Stimulated activated CD8-positive, alpha-beta memory T cell treated with anti-CD3 and anti-CD28 coated beads, Interleukin-7, amount 100 ng/mL, for 1 hour (primary cell): ENCODE measurements around the gene BORCS5.

Experiments used
- DNase-seq, 2 donors: peaks; one replicate each; pipeline ENCODE4 v3.0.0-alpha.2; 2020; ENCODE audit warnings: low read depth in 2 of 2

The BORCS5 gene

GRCh38 chr12:12353276-12353675 is 3.6 kb upstream of the BORCS5 start:
- DNase-seq = no peak

- no peak for DNase-seq
Measured at GRCh38 chr12:12353807-12354206, 3.1 kb upstream of the BORCS5 start.

- DNase-seq = no peak
Measured at GRCh38 chr12:12356467-12356895, 397 bp upstream of the BORCS5 start.

GRCh38 chr12:12357719-12358461 is 1.0 kb downstream of the BORCS5 start:
- DNase-seq = no peak

- no peak for DNase-seq
Measured at GRCh38 chr12:12358528-12358927, 1.6 kb downstream of the BORCS5 start.

GRCh38 chr12:12364787-12365445 is 8.0 kb downstream of the BORCS5 start:
- DNase-seq = no peak

GRCh38 chr12:12365446-12365802 is 8.5 kb downstream of the BORCS5 start:
- DNase-seq = no peak

- no peak for DNase-seq
Measured at GRCh38 chr12:12365931-12366431, 9.1 kb downstream of the BORCS5 start.

- DNase-seq = no peak
Measured at GRCh38 chr12:12366701-12367481, 10.0 kb downstream of the BORCS5 start.

- DNase-seq = no peak
Measured at GRCh38 chr12:12367482-12367998, 10.7 kb downstream of the BORCS5 start.

- DNase-seq = no peak
Measured at GRCh38 chr12:12372946-12373722, 16.3 kb downstream of the BORCS5 start.

GRCh38 chr12:12376646-12377448 is 20.0 kb downstream of the BORCS5 start:
- DNase-seq = no peak

- no peak for DNase-seq
Measured at GRCh38 chr12:12378616-12379015, 21.7 kb downstream of the BORCS5 start.

GRCh38 chr12:12379831-12380730 is 23.2 kb downstream of the BORCS5 start:
- no peak for DNase-seq

GRCh38 chr12:12380949-12381593 is 24.2 kb downstream of the BORCS5 start:
- DNase-seq = no peak

- DNase-seq = no peak
Measured at GRCh38 chr12:12381982-12382381, 25.1 kb downstream of the BORCS5 start.

- peak in 1 of 2 donors; percentile 27 for DNase-seq
Measured at GRCh38 chr12:12384571-12385340, 27.9 kb downstream of the BORCS5 start.

- no peak for DNase-seq
Measured at GRCh38 chr12:12387501-12387900, 30.6 kb downstream of the BORCS5 start.
